Stomach smooth muscle (tissue), 2 donors: ENCODE results near the gene AMFR.

Experiments used
- H3K27ac ChIP-seq: one replicate; pipeline ENCODE4 v1.7.0; 2013; ENCODE audit warnings: mild to moderate bottlenecking, low read length, inconsistent platforms
- H3K27me3 ChIP-seq, 2 donors: one replicate each; pipeline ENCODE4 v1.7.0; 2013; ENCODE audit warnings: low read length in 2 of 2; ENCODE audit not compliant: insufficient read depth in 2 of 2, control insufficient read depth in 1 of 2
- H3K36me3 ChIP-seq, 2 donors: one replicate each; pipeline ENCODE4 v1.7.0; 2013; ENCODE audit warnings: low read length in 2 of 2; ENCODE audit not compliant: control insufficient read depth in 2 of 2, insufficient read depth in 2 of 2
- H3K4me1 ChIP-seq: one replicate; pipeline ENCODE4 v1.7.0; 2013; ENCODE audit warnings: low read length; ENCODE audit not compliant: control insufficient read depth, insufficient read depth
- H3K4me3 ChIP-seq, 2 donors: one replicate each; pipeline ENCODE4 v1.7.0; 2013; ENCODE audit warnings: low read length in 2 of 2
- H3K9ac ChIP-seq, 2 donors: one replicate each; pipeline ENCODE4 v1.7.0; 2013; ENCODE audit warnings: low read length in 2 of 2, mild to moderate bottlenecking in 1 of 2
- H3K9me3 ChIP-seq, 2 donors: one replicate each; pipeline ENCODE4 v1.7.0; 2013; ENCODE audit warnings: low read length in 2 of 2; ENCODE audit not compliant: control insufficient read depth in 2 of 2
- donor health status: healthy.
- donor health status: Pancreatic carcinoma.

Gene AMFR

DNA sequence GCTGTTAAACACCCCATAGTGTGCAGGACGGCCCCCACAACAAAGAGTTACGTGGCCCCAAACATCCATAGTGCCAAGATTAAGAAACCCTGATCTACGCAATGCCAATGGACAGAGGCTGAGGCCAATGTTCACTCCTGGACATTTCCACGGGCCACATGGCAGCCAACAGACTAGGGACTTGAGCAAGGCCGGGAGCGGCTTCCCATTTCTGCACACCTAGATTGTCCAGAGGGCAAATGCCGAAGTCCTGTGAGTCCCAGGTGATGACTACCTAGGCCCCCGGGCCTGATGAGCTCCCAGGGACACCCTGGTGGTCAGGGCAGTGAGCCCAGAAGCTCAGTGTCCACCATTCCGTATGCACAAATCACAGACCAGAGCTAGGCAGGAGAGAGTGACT lies 95.5 kb downstream of the AMFR start:
- H3K27me3 ChIP-seq = no peaks in the 10 kb centered on the region
- H3K9ac ChIP-seq = no peak overlapping the region
- no peaks in the 10 kb centered on the region for H3K9me3 ChIP-seq
- no peak overlapping the region for H3K4me3 ChIP-seq
- peaks cover 10% of the 10 kb centered on the region for H3K4me1 ChIP-seq
- no peak overlapping the region for H3K27ac ChIP-seq
- H3K36me3 ChIP-seq = peaks cover 8 to 20% of the 10 kb centered on the region in 2 donors

- Histone ChIP-seq H3K4me1 (peaks cover 10% of the 10 kb centered on the region), H3K36me3 (peaks cover 3 to 13% of the 10 kb centered on the region in 2 donors), H3K4me3 (no peak overlapping the region), H3K9me3 (no peaks in the 10 kb centered on the region), H3K9ac (no peak overlapping the region), H3K27ac (no peak overlapping the region), H3K27me3 (no peaks in the 10 kb centered on the region)
Observed at GRCh38 chr16:56328276-56329022, 96.9 kb downstream of the AMFR start.

- H3K4me3 ChIP-seq = no peak overlapping the region
- H3K9ac ChIP-seq = no peak overlapping the region
- peaks cover 10% of the 10 kb centered on the region for H3K4me1 ChIP-seq
- no peaks in the 10 kb centered on the region for H3K27me3 ChIP-seq
- H3K36me3 ChIP-seq = peaks cover 3 to 13% of the 10 kb centered on the region in 2 donors
- H3K27ac ChIP-seq = no peak overlapping the region
- no peaks in the 10 kb centered on the region for H3K9me3 ChIP-seq
Observed at GRCh38 chr16:56327929-56328258, 97.5 kb downstream of the AMFR start.

GRCh38 chr16:56327071-56327928 lies 98.0 kb downstream of the AMFR start:
- Histone ChIP-seq H3K9ac (no peak overlapping the region), H3K4me3 (no peak overlapping the region), H3K9me3 (no peaks in the 10 kb centered on the region), H3K27me3 (no peaks in the 10 kb centered on the region), H3K36me3 (peaks cover 3 to 13% of the 10 kb centered on the region in 2 donors), H3K4me1 (peaks cover 6% of the 10 kb centered on the region), H3K27ac (no peak overlapping the region)

- Histone ChIP-seq H3K4me1 (peaks cover 6% of the 10 kb centered on the region), H3K9me3 (no peaks in the 10 kb centered on the region), H3K9ac (no peak overlapping the region), H3K4me3 (no peak overlapping the region), H3K27me3 (no peaks in the 10 kb centered on the region), H3K27ac (no peak overlapping the region), H3K36me3 (peaks cover 3 to 10% of the 10 kb centered on the region in 2 donors)
Observed at GRCh38 chr16:56325956-56326355, 99.4 kb downstream of the AMFR start.

DNA sequence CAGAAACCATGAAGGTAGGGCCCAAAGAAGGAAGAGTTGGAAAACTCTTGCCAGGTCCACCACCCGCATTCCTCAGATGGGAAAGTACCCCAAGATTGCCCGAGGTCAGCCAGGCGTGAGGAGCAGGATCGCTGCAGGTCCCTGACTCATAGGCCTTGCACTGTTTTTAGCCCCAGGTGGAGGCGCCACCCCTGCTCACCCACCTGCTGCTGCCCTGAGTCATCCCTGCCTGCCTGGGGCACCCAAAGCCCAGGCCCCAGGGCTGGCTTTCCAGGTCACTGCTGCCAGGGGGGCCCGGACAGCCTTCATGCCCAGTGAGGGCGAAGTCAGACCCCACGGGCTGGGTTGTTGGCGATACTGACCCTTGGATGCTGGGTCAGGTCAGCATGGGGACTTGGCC lies 100.9 kb downstream of the AMFR start:
- peaks cover 3% of the 10 kb centered on the region for H3K4me1 ChIP-seq
- no peak overlapping the region for H3K9ac ChIP-seq
- H3K4me3 ChIP-seq = no peak overlapping the region
- H3K27me3 ChIP-seq = no peaks in the 10 kb centered on the region
- no peaks in the 10 kb centered on the region for H3K9me3 ChIP-seq
- peaks cover 0 to 4% of the 10 kb centered on the region in 2 donors for H3K36me3 ChIP-seq
- no peak overlapping the region for H3K27ac ChIP-seq

GRCh38 chr16:56321571-56321970 lies 103.8 kb downstream of the AMFR start:
- no peaks in the 10 kb centered on the region for H3K27me3 ChIP-seq
- no peak overlapping the region for H3K27ac ChIP-seq
- H3K9me3 ChIP-seq = no peaks in the 10 kb centered on the region
- no peaks in the 10 kb centered on the region for H3K36me3 ChIP-seq
- H3K9ac ChIP-seq = no peak overlapping the region
- peaks cover 10% of the 10 kb centered on the region for H3K4me1 ChIP-seq
- no peak overlapping the region for H3K4me3 ChIP-seq

- Histone ChIP-seq H3K36me3 (no peaks in the 10 kb centered on the region), H3K9me3 (no peaks in the 10 kb centered on the region), H3K4me1 (peaks cover 8% of the 10 kb centered on the region), H3K27me3 (no peaks in the 10 kb centered on the region), H3K4me3 (no peak overlapping the region), H3K27ac (no peak overlapping the region), H3K9ac (no peak overlapping the region)
Observed at GRCh38 chr16:56320811-56321558, 104.4 kb downstream of the AMFR start.

DNA sequence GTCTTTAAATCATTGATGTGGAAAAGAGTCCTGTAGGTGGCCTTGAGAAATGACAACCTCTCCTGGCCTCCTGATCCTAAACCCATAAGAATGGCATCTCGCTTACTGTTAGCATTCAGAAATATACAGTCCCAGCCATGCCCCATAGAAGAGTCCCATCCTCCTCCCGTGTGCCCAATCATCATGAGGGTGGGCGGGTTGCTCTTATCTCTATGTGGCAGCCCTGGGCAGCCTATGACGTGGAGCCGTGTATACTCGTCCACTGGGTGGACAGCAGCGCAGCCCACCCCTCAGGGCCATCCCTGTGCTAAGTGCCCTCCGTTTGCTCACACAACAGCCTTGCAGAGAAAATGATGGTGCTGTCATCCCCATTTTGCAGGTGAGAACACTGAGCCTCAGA lies 105.3 kb downstream of the AMFR start:
- H3K27me3 ChIP-seq = no peaks in the 10 kb centered on the region
- H3K27ac ChIP-seq = no peak overlapping the region
- no peaks in the 10 kb centered on the region for H3K9me3 ChIP-seq
- H3K4me3 ChIP-seq = no peak overlapping the region
- H3K36me3 ChIP-seq = no peaks in the 10 kb centered on the region
- peaks cover 8% of the 10 kb centered on the region for H3K4me1 ChIP-seq
- H3K9ac ChIP-seq = no peak overlapping the region

DNA sequence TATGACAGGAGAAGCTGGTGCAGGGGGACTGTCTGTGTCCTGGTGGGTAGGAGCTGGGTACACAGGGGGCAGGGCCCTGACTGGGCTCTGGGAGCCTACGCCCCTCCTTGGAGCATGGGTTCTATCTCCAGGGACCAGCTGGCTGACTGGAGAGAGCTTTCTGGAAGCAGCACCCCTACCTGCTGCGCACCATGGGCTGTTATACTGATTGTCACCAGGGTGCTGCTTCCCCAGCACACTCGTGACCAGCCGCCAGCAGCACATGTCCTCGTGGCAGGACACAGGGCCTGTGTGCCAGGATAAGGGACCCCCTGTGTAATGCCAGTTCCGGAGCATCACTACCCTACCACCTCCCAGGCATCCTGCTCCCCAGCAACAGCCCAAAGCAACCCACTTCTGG lies 106.0 kb downstream of the AMFR start:
- Histone ChIP-seq H3K4me3 (no peak overlapping the region), H3K27me3 (no peaks in the 10 kb centered on the region), H3K4me1 (peaks cover 8% of the 10 kb centered on the region), H3K36me3 (no peaks in the 10 kb centered on the region), H3K27ac (no peak overlapping the region), H3K9ac (no peak overlapping the region), H3K9me3 (no peaks in the 10 kb centered on the region)
